ENCODE measurements around the gene EHMT1.
"Not testable (repeated sequence)": the region's sequence is repeated elsewhere in the genome, so short reads cannot be mapped to it uniquely, and the experiment has no call there.

EHMT1 gene

GRCh38 chr9:137694962-137695875 is 76.4 kb downstream of the EHMT1 start:
- DNase-seq (ENCODE audit: low read depth in 2 of 2) = no peak

- no peak for DNase-seq (ENCODE audit: low read depth in 2 of 2)
Measured at GRCh38 chr9:137696136-137696925, 77.5 kb downstream of the EHMT1 start.

- no peak for DNase-seq (ENCODE audit: low read depth in 2 of 2)
Measured at GRCh38 chr9:137697193-137697592, 78.4 kb downstream of the EHMT1 start.

GRCh38 chr9:137697832-137698231 is 79.0 kb downstream of the EHMT1 start:
- DNase-seq (ENCODE audit: low read depth in 2 of 2) = no peak

- DNase-seq (ENCODE audit: low read depth in 2 of 2) = no peak
Measured at GRCh38 chr9:137700911-137701310, 82.1 kb downstream of the EHMT1 start.

- no peak for DNase-seq (ENCODE audit: low read depth in 2 of 2)
Measured at GRCh38 chr9:137702615-137703379, 84.0 kb downstream of the EHMT1 start.

- DNase-seq (ENCODE audit: low read depth in 2 of 2) = no peak
Measured at GRCh38 chr9:137703842-137704508, 85.2 kb downstream of the EHMT1 start.

- peak in 1 of 2 donors; percentile 14 for DNase-seq (ENCODE audit: low read depth in 2 of 2)
Measured at GRCh38 chr9:137705443-137705863, 86.6 kb downstream of the EHMT1 start.

- DNase-seq (ENCODE audit: low read depth in 2 of 2) = no peak
Measured at GRCh38 chr9:137705906-137706305, 87.1 kb downstream of the EHMT1 start.

- no peak for DNase-seq (ENCODE audit: low read depth in 2 of 2)
Measured at GRCh38 chr9:137707361-137707760, 88.6 kb downstream of the EHMT1 start.

- DNase-seq (ENCODE audit: low read depth in 2 of 2) = no peak
Measured at GRCh38 chr9:137708590-137709284, 89.9 kb downstream of the EHMT1 start.

GRCh38 chr9:137709411-137710101 is 90.8 kb downstream of the EHMT1 start:
- no peak for DNase-seq (ENCODE audit: low read depth in 2 of 2)

GRCh38 chr9:137710704-137711103 is 91.9 kb downstream of the EHMT1 start:
- no peak for DNase-seq (ENCODE audit: low read depth in 2 of 2)

GRCh38 chr9:137711678-137712105 is 92.9 kb downstream of the EHMT1 start:
- DNase-seq (ENCODE audit: low read depth in 2 of 2) = no peak

- DNase-seq (ENCODE audit: low read depth in 2 of 2) = no peak
Measured at GRCh38 chr9:137715321-137715720, 96.5 kb downstream of the EHMT1 start.

GRCh38 chr9:137715866-137716693 is 97.3 kb downstream of the EHMT1 start:
- DNase-seq (ENCODE audit: low read depth in 2 of 2) = not testable (repeated sequence)

- no peak for DNase-seq (ENCODE audit: low read depth in 2 of 2)
Measured at GRCh38 chr9:137716694-137717287, 98.0 kb downstream of the EHMT1 start.

- no peak for DNase-seq (ENCODE audit: low read depth in 2 of 2)
Measured at GRCh38 chr9:137717776-137718327, 99.0 kb downstream of the EHMT1 start.

Measured in stimulated activated CD8-positive, alpha-beta memory T cell treated with anti-CD3 and anti-CD28 coated beads, Interleukin-2, amount 100 ng/mL, for 48 hours (primary cell).